IMR-90 (cell line): ENCODE results near the gene DENND1A. TPM values are rescaled to one million over a fixed set of nuclear protein-coding genes. Genes with fewer than 3 reads are reported as not detected.

ENCODE experiments used
- ATAC-seq: fragments of 200-7000 bp; cut with Tn5 transposase; 2 replicates; pipeline ENCODE4 v1.9.1; 2020; ENCODE audit warnings: low read depth, mild to moderate bottlenecking, moderate library complexity
- BruUV-seq: library from RNA; stranded (reverse); fragments of 400-500 nt; replicated peaks from 2 replicates; lab custom pipeline; 2021; lab: Mats Ljungman, UMichigan
- CTCF ChIA-PET: fragments of 300-600 bp; formaldehyde crosslinking; extraction: SDS; loops from one replicate; lab custom pipeline; 2021; ENCODE audit warnings: antibody characterized with exemption; lab: Yijun Ruan, JAX
- POLR2A ChIA-PET: fragments of 300-600 bp; sonication (Branson Sonifier 250); formaldehyde crosslinking; loops from one replicate; lab custom pipeline; 2022; ENCODE audit warnings: antibody characterized with exemption; ENCODE audit not compliant: unreplicated experiment; lab: Charles Lee
- DNase-seq: peaks from one replicate; pipeline ENCODE4 v3.0.0; 2013
- H2AFZ ChIP-seq: replicated peaks from 2 replicates; pipeline ENCODE3; 2013; ENCODE audit warnings: low read length, mild to moderate bottlenecking; ENCODE audit not compliant: poor library complexity
- H2AK5ac ChIP-seq: 2 replicates; pipeline ENCODE4 v1.6.1; 2013; ENCODE audit warnings: low read depth, low read length, inconsistent platforms
- H2AK9ac ChIP-seq: replicated peaks from 2 replicates; pipeline ENCODE3; 2013; ENCODE audit warnings: mild to moderate bottlenecking, low read depth, low read length, moderate library complexity; ENCODE audit not compliant: poor library complexity
- H2BK120ac ChIP-seq: 2 replicates; pipeline ENCODE4 v1.6.1; 2013; ENCODE audit warnings: low read depth, low read length, inconsistent platforms
- H2BK15ac ChIP-seq: 3 replicates; pipeline ENCODE4 v1.6.1; 2013; ENCODE audit warnings: low read depth, low read length, inconsistent platforms
- H2BK20ac ChIP-seq: 2 replicates; pipeline ENCODE4 v1.6.1; 2013; ENCODE audit warnings: low read depth, mild to moderate bottlenecking, inconsistent platforms, low read length, moderate library complexity
- H2BK5ac ChIP-seq: 2 replicates; pipeline ENCODE4 v1.6.1; 2013; ENCODE audit warnings: mild to moderate bottlenecking, low read depth, low read length, inconsistent platforms; ENCODE audit not compliant: poor library complexity, severe bottlenecking
- H3K14ac ChIP-seq: replicated peaks from 2 replicates; pipeline ENCODE4 v1.6.1; 2013; ENCODE audit warnings: low read depth, low read length, inconsistent platforms
- H3K18ac ChIP-seq: 2 replicates; pipeline ENCODE4 v1.6.1; 2013; ENCODE audit warnings: low read depth, low read length, control low read depth
- H3K23ac ChIP-seq: 2 replicates; pipeline ENCODE4 v1.6.1; 2013; ENCODE audit warnings: low read depth, low read length, inconsistent platforms
- H3K27ac ChIP-seq: 2 replicates; pipeline ENCODE4 v1.5.1; 2013; ENCODE audit warnings: mild to moderate bottlenecking, control low read depth, low read length; ENCODE audit not compliant: insufficient read depth
- H3K27me3 ChIP-seq: 2 replicates; pipeline ENCODE4 v1.6.1; 2013; ENCODE audit warnings: low read length; ENCODE audit not compliant: control insufficient read depth, insufficient read depth
- H3K36me3 ChIP-seq: 2 replicates; pipeline ENCODE4 v1.6.1; 2013; ENCODE audit warnings: low read length, mixed read lengths; ENCODE audit not compliant: control insufficient read depth, insufficient read depth
- H3K4ac ChIP-seq: 2 replicates; pipeline ENCODE4 v1.6.1; 2013; ENCODE audit warnings: low read depth, low read length, inconsistent platforms
- H3K4me1 ChIP-seq: 2 replicates; pipeline ENCODE4 v1.6.1; 2013; ENCODE audit warnings: low read length, mixed read lengths; ENCODE audit not compliant: control insufficient read depth, insufficient read depth
- H3K4me2 ChIP-seq: 2 replicates; pipeline ENCODE4 v1.6.1; 2013; ENCODE audit warnings: low read depth, mild to moderate bottlenecking, control low read depth, low read length, moderate library complexity
- H3K4me3 ChIP-seq: 2 replicates; pipeline ENCODE4 v1.5.1; 2013; ENCODE audit warnings: low read depth, mild to moderate bottlenecking, control low read depth, low read length, moderate library complexity; ENCODE audit not compliant: insufficient read depth
- H3K56ac ChIP-seq: 2 replicates; pipeline ENCODE4 v1.6.1; 2013; ENCODE audit warnings: low read length, inconsistent platforms; ENCODE audit not compliant: insufficient read depth; ENCODE audit errors: extremely low read depth
- H3K79me1 ChIP-seq, 2 experiments: 2 replicates each; pipeline ENCODE4 v1.6.1; 2013; ENCODE audit warnings: low read length in 2 of 2, inconsistent platforms in 1 of 2, low read depth in 1 of 2
- H3K9ac ChIP-seq: 2 replicates; pipeline ENCODE4 v1.6.1; 2013; ENCODE audit warnings: low read depth, low read length, control low read depth
- H3K9me1 ChIP-seq: 2 replicates; pipeline ENCODE4 v1.6.1; 2013; ENCODE audit warnings: low read length, inconsistent platforms; ENCODE audit not compliant: insufficient read depth
- H3K9me3 ChIP-seq: 2 replicates; pipeline ENCODE4 v1.6.1; 2013; ENCODE audit warnings: low read length; ENCODE audit not compliant: control insufficient read depth, insufficient read depth
- H4K20me1 ChIP-seq: 2 replicates; pipeline ENCODE4 v1.6.1; 2013; ENCODE audit warnings: low read length, inconsistent platforms; ENCODE audit not compliant: insufficient read depth
- H4K5ac ChIP-seq: 2 replicates; pipeline ENCODE4 v1.6.1; 2013; ENCODE audit warnings: mild to moderate bottlenecking, low read depth, low read length, control low read depth
- H4K8ac ChIP-seq, 2 experiments: 2 replicates each; pipeline ENCODE4 v1.6.1; 2013; ENCODE audit warnings: low read depth in 2 of 2, low read length in 2 of 2, control low read depth in 1 of 2, inconsistent platforms in 1 of 2
- H4K91ac ChIP-seq: 2 replicates; pipeline ENCODE4 v1.6.1; 2013; ENCODE audit warnings: low read depth, low read length, inconsistent platforms; ENCODE audit not compliant: insufficient read depth
- CTCF ChIP-seq: conservative IDR thresholded peaks from 2 replicates; pipeline ENCODE4 v1.5.1; 2012; ENCODE audit warnings: mild to moderate bottlenecking, low read depth, low read length, improper control_type of control experiment
- ELK1 ChIP-seq: fragments of 150-350 bp; IDR thresholded peaks from 2 replicates; pipeline ENCODE4 v1.6.1; 2016; ENCODE audit warnings: low read depth, mild to moderate bottlenecking, low read length, moderate library complexity, borderline replicate concordance
- MAFK ChIP-seq: IDR thresholded peaks from 2 replicates; pipeline ENCODE4 v1.6.1; 2012; ENCODE audit warnings: low read depth, low read length, improper control_type of control experiment
- MXI1 ChIP-seq: IDR thresholded peaks from 2 replicates; pipeline ENCODE4 v1.6.1; 2012; ENCODE audit warnings: low read depth, mild to moderate bottlenecking, low read length, moderate library complexity, borderline replicate concordance
- RFX5 ChIP-seq: IDR thresholded peaks from 2 replicates; pipeline ENCODE4 v1.8.0; 2012; ENCODE audit warnings: low read depth, mild to moderate bottlenecking, low read length, moderate library complexity
- WGBS, 2 experiments: methylation state at CpG; one replicate each; pipeline versions ENCODE4 v1.1.5 to v1.1.7; 2013; ENCODE audit warnings: missing lambda C conversion rate in 2 of 2; ENCODE audit not compliant: insufficient read length in 1 of 2; ENCODE audit errors: extremely low coverage in 2 of 2; 5-methylcytosine and 5-hydroxymethylcytosine counted together
- dilution Hi-C: fragments of 300-500 bp; cut with HindIII; formaldehyde crosslinking; loops from one replicate; pipeline ENCODE4 v1.14.3; 2018; ENCODE audit warnings: low sequenced_read_pairs; ENCODE audit not compliant: unreplicated experiment
- in situ Hi-C: fragments of 300-500 bp; cut with MboI; formaldehyde crosslinking; loops from 3 replicates; pipeline ENCODE4 v1.14.3; 2019; ENCODE audit warnings: low sequenced_read_pairs, inconsistent platforms, mixed read lengths
- intact Hi-C: fragments of 100-400 bp; cut with micrococcal nuclease; formaldehyde crosslinking; loops from 2 replicates; pipeline ENCODE4 v1.10.0; 2022
- polyA plus RNA-seq, 3 experiments: library from polyadenylated mRNA; depleted of rRNA; stranded (reverse); fragments of >200 nt; gene quantifications; 2 replicates each; pipeline ENCODE4 v1.2.3, GENCODE V29; 2012; ENCODE audit warnings: low replicate concordance in 1 of 3
- total RNA-seq: library from RNA; depleted of rRNA; stranded (reverse); fragments of >200 nt; gene quantifications from 2 replicates; pipeline ENCODE4 v1.2.3, GENCODE V29; 2012

DENND1A gene
- total and polyA plus RNA-seq, 2 of the 4 experiments (the other 2 are of a cell fraction), result 21.4 to 27.6 TPM

- no peak overlapping the region for H2AK5ac ChIP-seq
- no peak overlapping the region for H3K9ac ChIP-seq
- H3K79me1 ChIP-seq, result no peaks in the 10 kb centered on the region; a peak in 1 of 4 replicates
- no peak overlapping the region for H4K91ac ChIP-seq
- no peak overlapping the region for H2BK15ac ChIP-seq
- H4K8ac ChIP-seq, result no peak overlapping the region
- H3K4me3 ChIP-seq, result no peak overlapping the region
- H3K9me1 ChIP-seq, result no peaks in the 10 kb centered on the region
- peak; percentile 66 for TF ChIP-seq MAFK
- no peak for TF ChIP-seq ELK1
- no peak for TF ChIP-seq CTCF
- TF ChIP-seq MXI1, result no peak
- TF ChIP-seq RFX5, result no peak
- ChIA-PET POLR2A (no interaction called here), CTCF (interaction anchor here (0.7 kb wide), 1 partner anchor 8 kb away, joined by 3 read pairs; no protein-coding TSS in a partner anchor)
- no peak overlapping the region for H3K27ac ChIP-seq
- H4K5ac ChIP-seq, result no peak overlapping the region
- no peak overlapping the region for H3K56ac ChIP-seq
- H3K36me3 ChIP-seq, result no peaks in the 10 kb centered on the region
- H2BK5ac ChIP-seq, result no peak overlapping the region
- H3K14ac ChIP-seq, result no peak overlapping the region
- no peak overlapping the region for H2BK20ac ChIP-seq
- H3K18ac ChIP-seq, result no peak overlapping the region
- H3K9me3 ChIP-seq, result no peaks in the 10 kb centered on the region
- H3K4me1 ChIP-seq, result no peaks in the 10 kb centered on the region
- H4K20me1 ChIP-seq, result no peaks in the 10 kb centered on the region
- in situ Hi-C loops, result loop anchor here (25.0 kb wide), 1 partner anchor 778 kb away; no protein-coding TSS in a partner anchor
- no peak overlapping the region for H2AFZ ChIP-seq
- BruUV-seq, result no TSS peak
- no peak overlapping the region for H3K4ac ChIP-seq
- DNase-seq (no peak), ATAC-seq (no peak)
- WGBS, 2 experiments, result no CpG with 5 or more reads among the region's 2 CpGs
- H3K23ac ChIP-seq, result no peak overlapping the region
- H3K4me2 ChIP-seq, result no peak overlapping the region
- no peaks in the 10 kb centered on the region for H3K27me3 ChIP-seq
- H2AK9ac ChIP-seq, result no peak overlapping the region
- intact Hi-C loops, result no loop called here
- H2BK120ac ChIP-seq, result no peak overlapping the region
- dilution Hi-C loops, result no loop called here
Measured at GRCh38 chr9:123534336-123534735, 395.6 kb downstream of the DENND1A start.
